Measurements from ENCODE around the gene HIBADH.

DNA sequence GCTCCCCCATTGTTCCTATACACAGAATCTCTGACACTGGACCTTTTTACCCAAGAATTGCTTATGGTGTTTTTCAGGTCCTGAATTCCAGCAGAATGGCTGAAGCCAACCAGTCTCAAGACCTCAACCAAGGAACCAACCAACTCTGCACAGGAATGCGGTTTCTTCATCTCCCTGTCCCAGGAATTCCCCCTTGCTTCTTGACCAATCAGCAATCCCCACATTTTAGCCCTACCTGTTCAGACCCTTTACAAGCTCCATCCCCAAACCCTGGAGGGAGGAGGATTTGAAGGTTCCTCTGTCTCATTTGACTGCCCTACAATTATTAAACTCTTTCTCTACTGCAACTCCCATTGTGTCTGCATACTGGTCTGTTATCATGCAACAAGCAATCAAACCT lies 35.5 kb downstream of the HIBADH start:
- TF ChIP-seq, protein P1, sequence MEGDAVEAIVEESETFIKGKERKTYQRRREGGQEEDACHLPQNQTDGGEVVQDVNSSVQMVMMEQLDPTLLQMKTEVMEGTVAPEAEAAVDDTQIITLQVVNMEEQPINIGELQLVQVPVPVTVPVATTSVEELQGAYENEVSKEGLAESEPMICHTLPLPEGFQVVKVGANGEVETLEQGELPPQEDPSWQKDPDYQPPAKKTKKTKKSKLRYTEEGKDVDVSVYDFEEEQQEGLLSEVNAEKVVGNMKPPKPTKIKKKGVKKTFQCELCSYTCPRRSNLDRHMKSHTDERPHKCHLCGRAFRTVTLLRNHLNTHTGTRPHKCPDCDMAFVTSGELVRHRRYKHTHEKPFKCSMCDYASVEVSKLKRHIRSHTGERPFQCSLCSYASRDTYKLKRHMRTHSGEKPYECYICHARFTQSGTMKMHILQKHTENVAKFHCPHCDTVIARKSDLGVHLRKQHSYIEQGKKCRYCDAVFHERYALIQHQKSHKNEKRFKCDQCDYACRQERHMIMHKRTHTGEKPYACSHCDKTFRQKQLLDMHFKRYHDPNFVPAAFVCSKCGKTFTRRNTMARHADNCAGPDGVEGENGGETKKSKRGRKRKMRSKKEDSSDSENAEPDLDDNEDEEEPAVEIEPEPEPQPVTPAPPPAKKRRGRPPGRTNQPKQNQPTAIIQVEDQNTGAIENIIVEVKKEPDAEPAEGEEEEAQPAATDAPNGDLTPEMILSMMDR (conservative IDR thresholded peaks at IDR 0.05) = no peak
- TF ChIP-seq ZFX (IDR thresholded peaks at IDR 0.05) = no peak

All from C4-2B (cell line).